Measurements from ENCODE around the gene TSPO2. TPM values are rescaled to one million over a fixed set of nuclear protein-coding genes. Genes with fewer than 3 reads are reported as not detected.

Gene TSPO2
- total RNA-seq, 2 experiments from 2014 or later = not detected

DNA sequence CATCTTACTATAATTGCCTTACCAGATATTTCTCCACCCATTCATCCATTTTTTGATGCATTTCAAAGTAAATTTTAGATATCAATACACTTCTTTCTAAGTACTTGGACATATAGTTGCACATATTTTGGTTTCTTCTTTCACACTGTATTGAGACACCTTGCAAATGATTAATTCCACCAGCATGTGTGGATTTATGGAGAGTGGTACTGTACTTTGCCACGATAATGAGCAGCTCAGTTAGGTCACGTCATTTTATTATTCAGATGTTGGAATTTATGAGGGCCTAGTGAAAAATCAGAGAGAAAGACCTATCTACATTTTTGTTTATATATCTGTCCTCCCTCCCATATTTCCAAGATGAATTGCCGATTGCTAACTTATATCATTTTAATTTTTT, 35.8 kb downstream of the TSPO2 start:
- TF ChIP-seq, protein P1, sequence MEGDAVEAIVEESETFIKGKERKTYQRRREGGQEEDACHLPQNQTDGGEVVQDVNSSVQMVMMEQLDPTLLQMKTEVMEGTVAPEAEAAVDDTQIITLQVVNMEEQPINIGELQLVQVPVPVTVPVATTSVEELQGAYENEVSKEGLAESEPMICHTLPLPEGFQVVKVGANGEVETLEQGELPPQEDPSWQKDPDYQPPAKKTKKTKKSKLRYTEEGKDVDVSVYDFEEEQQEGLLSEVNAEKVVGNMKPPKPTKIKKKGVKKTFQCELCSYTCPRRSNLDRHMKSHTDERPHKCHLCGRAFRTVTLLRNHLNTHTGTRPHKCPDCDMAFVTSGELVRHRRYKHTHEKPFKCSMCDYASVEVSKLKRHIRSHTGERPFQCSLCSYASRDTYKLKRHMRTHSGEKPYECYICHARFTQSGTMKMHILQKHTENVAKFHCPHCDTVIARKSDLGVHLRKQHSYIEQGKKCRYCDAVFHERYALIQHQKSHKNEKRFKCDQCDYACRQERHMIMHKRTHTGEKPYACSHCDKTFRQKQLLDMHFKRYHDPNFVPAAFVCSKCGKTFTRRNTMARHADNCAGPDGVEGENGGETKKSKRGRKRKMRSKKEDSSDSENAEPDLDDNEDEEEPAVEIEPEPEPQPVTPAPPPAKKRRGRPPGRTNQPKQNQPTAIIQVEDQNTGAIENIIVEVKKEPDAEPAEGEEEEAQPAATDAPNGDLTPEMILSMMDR (conservative IDR thresholded peaks at IDR 0.05; ENCODE audit: low read length) = no peak
- no peak for TF ChIP-seq EZH2phosphoT487 (IDR thresholded peaks at IDR 0.05; ENCODE audit: borderline replicate concordance, low read depth, low read length)
- no peak overlapping the region for H3K4me3 ChIP-seq (ENCODE audit: low read depth, low read length, poor library complexity, severe bottlenecking)
- H2AFZ ChIP-seq (ENCODE audit: low read length) = no peak overlapping the region
- BruUV-seq (replicated peaks) = no TSS peak
- DNase-seq (ENCODE audit: low spot score) = no peak
- no peak overlapping the region for H3K4me2 ChIP-seq (ENCODE audit: low read length)
- CTCF ChIA-PET (ENCODE audit: unreplicated experiment) = no interaction called here
- H3K9me2 ChIP-seq (ENCODE audit: insufficient read depth, low read length) = no peaks in the 10 kb centered on the region
- H3K36me3 ChIP-seq (ENCODE audit: insufficient read depth, low read length) = peaks cover 94% of the 10 kb centered on the region
- peaks cover 66% of the 10 kb centered on the region for H3K4me1 ChIP-seq (ENCODE audit: insufficient read depth, low read length, poor library complexity, severe bottlenecking)
- no peak overlapping the region for H3K27ac ChIP-seq (ENCODE audit: low read depth, low read length, poor library complexity, severe bottlenecking)
- H3K79me2 ChIP-seq (ENCODE audit: insufficient read depth, low read depth, low read length) = peaks cover 83% of the 10 kb centered on the region
- H4K20me1 ChIP-seq (ENCODE audit: insufficient read depth, low read length) = peaks cover 27% of the 10 kb centered on the region; the same call in 1 of the 2 replicates
- POLR2A ChIA-PET = no interaction called here
- intact Hi-C loops (cut with micrococcal nuclease; ENCODE audit: unreplicated experiment) = no loop called here
- H3K9me3 ChIP-seq (ENCODE audit: low read length) = no peaks in the 10 kb centered on the region

DNA sequence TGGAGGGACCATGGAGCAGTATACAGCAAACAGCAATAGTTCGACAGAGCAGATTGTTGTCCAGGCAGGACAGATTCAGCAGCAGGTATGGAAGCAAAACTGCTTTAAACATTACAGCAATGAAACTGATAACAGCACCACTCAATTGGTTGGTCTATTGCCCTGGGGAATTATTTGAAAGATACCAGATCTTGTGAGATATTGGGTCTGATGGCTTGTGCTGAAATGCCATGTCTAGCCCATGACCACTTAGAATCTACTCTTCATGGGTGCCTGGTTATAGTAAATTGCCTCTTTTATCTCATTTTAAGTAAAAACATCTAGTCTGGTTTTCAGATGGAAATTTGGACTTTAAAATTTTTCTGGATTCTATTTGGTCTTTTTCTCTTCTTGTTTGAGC, 36.8 kb downstream of the TSPO2 start:
- POLR2A ChIA-PET = interaction anchor here (1.5 kb wide), 1 partner anchor 104 kb away, joined by 3 read pairs; no protein-coding TSS in a partner anchor
- H3K4me1 ChIP-seq (ENCODE audit: insufficient read depth, low read length, poor library complexity, severe bottlenecking) = peaks cover 66% of the 10 kb centered on the region

DNA sequence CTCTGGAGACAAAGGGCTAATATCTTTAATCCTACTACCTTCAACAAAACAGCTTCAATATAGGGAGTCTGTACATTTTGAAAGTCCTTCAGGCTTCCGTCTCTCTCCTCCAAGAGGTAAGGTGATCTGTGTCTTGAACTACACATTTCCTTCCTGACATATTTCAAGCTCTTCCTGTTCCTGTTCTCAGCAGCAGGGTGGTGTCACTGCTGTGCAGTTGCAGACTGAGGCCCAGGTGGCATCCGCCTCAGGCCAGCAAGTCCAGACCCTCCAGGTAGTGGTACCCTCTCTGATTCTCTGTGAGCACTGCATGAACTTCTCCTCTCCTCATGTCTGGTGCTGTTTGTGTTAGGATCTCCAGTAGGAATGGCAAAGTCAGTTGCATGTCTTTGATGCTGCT, 38.4 kb downstream of the TSPO2 start:
- peak overlapping the region; percentile 76 for H3K27ac ChIP-seq (ENCODE audit: low read depth, low read length, poor library complexity, severe bottlenecking)

More for the DNA sequence above, 36.8 kb downstream of the TSPO2 start:
- CTCF ChIA-PET (ENCODE audit: unreplicated experiment) = no interaction called here
- BruUV-seq (replicated peaks) = no TSS peak
- no peak overlapping the region for H3K27ac ChIP-seq (ENCODE audit: low read depth, low read length, poor library complexity, severe bottlenecking)
- no peaks in the 10 kb centered on the region for H3K9me2 ChIP-seq (ENCODE audit: insufficient read depth, low read length)
- peaks cover 97% of the 10 kb centered on the region for H3K36me3 ChIP-seq (ENCODE audit: insufficient read depth, low read length)
- TF ChIP-seq EZH2phosphoT487 (IDR thresholded peaks at IDR 0.05; ENCODE audit: borderline replicate concordance, low read depth, low read length) = no peak
- TF ChIP-seq, protein P1 (conservative IDR thresholded peaks at IDR 0.05; ENCODE audit: low read length) = no peak
- intact Hi-C loops (cut with micrococcal nuclease; ENCODE audit: unreplicated experiment) = no loop called here
- no peak for DNase-seq (ENCODE audit: low spot score)
- peaks cover 82% of the 10 kb centered on the region for H3K79me2 ChIP-seq (ENCODE audit: insufficient read depth, low read depth, low read length)
- peak overlapping the region; percentile 66; the same call in 1 of the 2 replicates for H3K4me2 ChIP-seq (ENCODE audit: low read length)
- no peak overlapping the region for H3K4me3 ChIP-seq (ENCODE audit: low read depth, low read length, poor library complexity, severe bottlenecking)
- H3K9me3 ChIP-seq (ENCODE audit: low read length) = no peaks in the 10 kb centered on the region
- peaks cover 23% of the 10 kb centered on the region; the same call in 1 of the 2 replicates for H4K20me1 ChIP-seq (ENCODE audit: insufficient read depth, low read length)
- no peak overlapping the region for H2AFZ ChIP-seq (ENCODE audit: low read length)

More for the DNA sequence above, 38.4 kb downstream of the TSPO2 start:
- H3K9me2 ChIP-seq (ENCODE audit: insufficient read depth, low read length) = no peaks in the 10 kb centered on the region
- peaks cover 78% of the 10 kb centered on the region for H3K79me2 ChIP-seq (ENCODE audit: insufficient read depth, low read depth, low read length)
- no TSS peak for BruUV-seq (replicated peaks)
- H3K4me2 ChIP-seq (ENCODE audit: low read length) = peak overlapping the region; percentile 66
- peak; percentile 67 for DNase-seq (ENCODE audit: low spot score)
- peak overlapping the region; percentile 45; the same call in 1 of the 2 replicates for H2AFZ ChIP-seq (ENCODE audit: low read length)
- ChIA-PET POLR2A (interaction anchor here (1.0 to 1.6 kb wide), 3 partner anchors 11 to 239 kb away, joined by 3 to 4 read pairs (median 3); no protein-coding TSS in a partner anchor), CTCF (ENCODE audit: unreplicated experiment) (no interaction called here)
- intact Hi-C loops (cut with micrococcal nuclease; ENCODE audit: unreplicated experiment) = no loop called here
- peaks cover 100% of the 10 kb centered on the region for H3K36me3 ChIP-seq (ENCODE audit: insufficient read depth, low read length)
- H3K4me3 ChIP-seq (ENCODE audit: low read depth, low read length, poor library complexity, severe bottlenecking) = peak overlapping the region; percentile 38
- H3K9me3 ChIP-seq (ENCODE audit: low read length) = no peaks in the 10 kb centered on the region
- peaks cover 16% of the 10 kb centered on the region; the same call in 1 of the 2 replicates for H4K20me1 ChIP-seq (ENCODE audit: insufficient read depth, low read length)
- peaks cover 50% of the 10 kb centered on the region for H3K4me1 ChIP-seq (ENCODE audit: insufficient read depth, low read length, poor library complexity, severe bottlenecking)
- TF ChIP-seq, protein P1 (conservative IDR thresholded peaks at IDR 0.05; ENCODE audit: low read length) = no peak
- no peak for TF ChIP-seq EZH2phosphoT487 (IDR thresholded peaks at IDR 0.05; ENCODE audit: borderline replicate concordance, low read depth, low read length)
